K562 (cell line): ENCODE data around the gene BLTP2. TPM values are rescaled to one million over a fixed set of nuclear protein-coding genes. Genes with fewer than 3 reads are reported as not detected.

ENCODE experiments used
- polyA plus RNA-seq, 8 experiments: library from polyadenylated mRNA; depleted of rRNA in 4 of 8; stranded (reverse) in 5 of 8; unstranded in 3 of 8; fragments of >200 nt; fragmentation: Nextera tagmentation in 2 of 8; fragmentation: Illumina TruSeq in 1 of 8; extraction: Ambion mirVana in 2 of 8; extraction: Trizol in 1 of 8; gene quantifications; 2 replicates each; pipeline versions ENCODE4 v1.2.1 to v1.2.3, GENCODE V29; 2011 to 2014; ENCODE audit warnings: inconsistent platforms in 1 of 8, missing spikeins in 1 of 8
- total RNA-seq, 7 experiments: library from RNA; depleted of rRNA in 6 of 7; stranded (reverse); fragments of >200 nt in 6 of 7; fragmentation: Illumina TruSeq in 2 of 7; extraction: Trizol in 2 of 7; gene quantifications; 2 replicates each; pipeline versions ENCODE4 v1.2.1 to v1.2.3, GENCODE V29; 2011 to 2021; ENCODE audit warnings: low replicate concordance in 1 of 7

The BLTP2 gene
- total and polyA plus RNA-seq, 9 of the 15 experiments (the other 6 are each of a cell fraction or from before 2014, with no cell fraction given), result 14.7 to 174 (median 103) TPM

Other genes with a start within 250 kb of the BLTP2 start
Only the 7 nearest of the 18 such genes appear.
- gene ALDOC, start 68.3 kb downstream of the BLTP2 start, total RNA-seq (2014; rRNA removed), result 93.5 and 102 TPM in 2 replicates
- 52.0 and 64.1 TPM in 2 replicates for gene ALDOC, start 68.3 kb downstream of the BLTP2 start, total RNA-seq (2014; rRNA removed; fragmentation: Illumina TruSeq; extraction: Trizol)
- 42.8 and 43.2 TPM in 2 replicates for gene ALDOC, start 68.3 kb downstream of the BLTP2 start, total RNA-seq (2015; rRNA removed; fragmentation: Illumina TruSeq; extraction: Trizol)
- gene ALDOC, start 68.3 kb downstream of the BLTP2 start, total RNA-seq (2021), result 69.8 and 74.2 TPM in 2 replicates
- gene ALDOC, start 68.3 kb downstream of the BLTP2 start, polyA plus RNA-seq (2011; rRNA removed), result 263 and 354 TPM in 2 replicates
- 110 and 122 TPM in 2 replicates for gene ALDOC, start 68.3 kb downstream of the BLTP2 start, polyA plus RNA-seq (2014; fragmentation: Illumina TruSeq; extraction: Trizol)
- gene ALDOC, start 68.3 kb downstream of the BLTP2 start, polyA plus RNA-seq (2014; fragmentation: Nextera tagmentation; extraction: Ambion mirVana), result 100 to 1,000 TPM in 1 of 2 experiments, 10 to 100 TPM in 1; 93.5 to 124 TPM
- 99.2 and 113 TPM in 2 replicates for gene ALDOC, start 68.3 kb downstream of the BLTP2 start, polyA plus RNA-seq (2014; rRNA removed)
- gene SPAG5, start 46.1 kb downstream of the BLTP2 start, total RNA-seq (2014; rRNA removed), result 124 and 144 TPM in 2 replicates
- 149 and 151 TPM in 2 replicates for gene SPAG5, start 46.1 kb downstream of the BLTP2 start, total RNA-seq (2014; rRNA removed; fragmentation: Illumina TruSeq; extraction: Trizol)
- gene SPAG5, start 46.1 kb downstream of the BLTP2 start, total RNA-seq (2015; rRNA removed; fragmentation: Illumina TruSeq; extraction: Trizol), result 151 and 156 TPM in 2 replicates
- 134 and 143 TPM in 2 replicates for gene SPAG5, start 46.1 kb downstream of the BLTP2 start, total RNA-seq (2021)
- gene SPAG5, start 46.1 kb downstream of the BLTP2 start, polyA plus RNA-seq (2011; rRNA removed), result 192 and 229 TPM in 2 replicates
- gene SPAG5, start 46.1 kb downstream of the BLTP2 start, polyA plus RNA-seq (2014; fragmentation: Illumina TruSeq; extraction: Trizol), result 133 and 140 TPM in 2 replicates
- 100 to 1,000 TPM in 1 of 2 experiments, 10 to 100 TPM in 1; 94.4 to 286 TPM for gene SPAG5, start 46.1 kb downstream of the BLTP2 start, polyA plus RNA-seq (2014; fragmentation: Nextera tagmentation; extraction: Ambion mirVana)
- gene SPAG5, start 46.1 kb downstream of the BLTP2 start, polyA plus RNA-seq (2014; rRNA removed), result 143 and 157 TPM in 2 replicates
- gene RSKR, start 31.0 kb downstream of the BLTP2 start, total RNA-seq (2014; rRNA removed), result 10.3 and 12.2 TPM in 2 replicates
- 14.3 and 17.2 TPM in 2 replicates for gene RSKR, start 31.0 kb downstream of the BLTP2 start, total RNA-seq (2014; rRNA removed; fragmentation: Illumina TruSeq; extraction: Trizol)
- gene RSKR, start 31.0 kb downstream of the BLTP2 start, total RNA-seq (2015; rRNA removed; fragmentation: Illumina TruSeq; extraction: Trizol), result 13.6 and 16.2 TPM in 2 replicates
- gene RSKR, start 31.0 kb downstream of the BLTP2 start, total RNA-seq (2021), result 25.0 and 25.8 TPM in 2 replicates
- gene RSKR, start 31.0 kb downstream of the BLTP2 start, polyA plus RNA-seq (2011; rRNA removed), result 42.2 and 42.3 TPM in 2 replicates
- gene RSKR, start 31.0 kb downstream of the BLTP2 start, polyA plus RNA-seq (2014; fragmentation: Illumina TruSeq; extraction: Trizol), result 19.3 and 21.9 TPM in 2 replicates
- 1 to 10 TPM; 1.4 to 4.0 TPM for gene RSKR, start 31.0 kb downstream of the BLTP2 start, polyA plus RNA-seq (2014; fragmentation: Nextera tagmentation; extraction: Ambion mirVana)
- gene RSKR, start 31.0 kb downstream of the BLTP2 start, polyA plus RNA-seq (2014; rRNA removed), result 26.6 and 26.7 TPM in 2 replicates
- gene SDF2, start 16.7 kb upstream of the BLTP2 start, total RNA-seq (2014; rRNA removed), result 41.2 and 46.7 TPM in 2 replicates
- 62.7 and 64.0 TPM in 2 replicates for gene SDF2, start 16.7 kb upstream of the BLTP2 start, total RNA-seq (2014; rRNA removed; fragmentation: Illumina TruSeq; extraction: Trizol)
- gene SDF2, start 16.7 kb upstream of the BLTP2 start, total RNA-seq (2015; rRNA removed; fragmentation: Illumina TruSeq; extraction: Trizol), result 50.2 and 51.6 TPM in 2 replicates
- gene SDF2, start 16.7 kb upstream of the BLTP2 start, total RNA-seq (2021), result 45.7 and 50.0 TPM in 2 replicates
- 56.1 and 77.2 TPM in 2 replicates for gene SDF2, start 16.7 kb upstream of the BLTP2 start, polyA plus RNA-seq (2011; rRNA removed)
- gene SDF2, start 16.7 kb upstream of the BLTP2 start, polyA plus RNA-seq (2014; fragmentation: Illumina TruSeq; extraction: Trizol), result 62.1 and 67.0 TPM in 2 replicates
- gene SDF2, start 16.7 kb upstream of the BLTP2 start, polyA plus RNA-seq (2014; fragmentation: Nextera tagmentation; extraction: Ambion mirVana), result 100 to 1,000 TPM; 116 to 132 TPM
- 60.8 and 65.6 TPM in 2 replicates for gene SDF2, start 16.7 kb upstream of the BLTP2 start, polyA plus RNA-seq (2014; rRNA removed)
- gene SUPT6H, start 17.0 kb upstream of the BLTP2 start, total RNA-seq (2014; rRNA removed), result 58.1 and 80.4 TPM in 2 replicates
- 44.4 and 48.2 TPM in 2 replicates for gene SUPT6H, start 17.0 kb upstream of the BLTP2 start, total RNA-seq (2014; rRNA removed; fragmentation: Illumina TruSeq; extraction: Trizol)
- 49.2 and 49.8 TPM in 2 replicates for gene SUPT6H, start 17.0 kb upstream of the BLTP2 start, total RNA-seq (2015; rRNA removed; fragmentation: Illumina TruSeq; extraction: Trizol)
- 67.9 and 77.7 TPM in 2 replicates for gene SUPT6H, start 17.0 kb upstream of the BLTP2 start, total RNA-seq (2021)
- gene SUPT6H, start 17.0 kb upstream of the BLTP2 start, polyA plus RNA-seq (2011; rRNA removed), result 34.8 and 35.8 TPM in 2 replicates
- gene SUPT6H, start 17.0 kb upstream of the BLTP2 start, polyA plus RNA-seq (2014; fragmentation: Illumina TruSeq; extraction: Trizol), result 68.5 and 68.9 TPM in 2 replicates
- 1 to 10 TPM; 1.7 to 3.3 TPM for gene SUPT6H, start 17.0 kb upstream of the BLTP2 start, polyA plus RNA-seq (2014; fragmentation: Nextera tagmentation; extraction: Ambion mirVana)
- gene SUPT6H, start 17.0 kb upstream of the BLTP2 start, polyA plus RNA-seq (2014; rRNA removed), result 47.8 and 57.3 TPM in 2 replicates
- gene PROCA1, start 66.7 kb upstream of the BLTP2 start, total RNA-seq (2014; rRNA removed), result 5.9 and 6.6 TPM in 2 replicates
- 2.7 and 2.9 TPM in 2 replicates for gene PROCA1, start 66.7 kb upstream of the BLTP2 start, total RNA-seq (2014; rRNA removed; fragmentation: Illumina TruSeq; extraction: Trizol)
- 4.7 and 5.4 TPM in 2 replicates for gene PROCA1, start 66.7 kb upstream of the BLTP2 start, total RNA-seq (2015; rRNA removed; fragmentation: Illumina TruSeq; extraction: Trizol)
- gene PROCA1, start 66.7 kb upstream of the BLTP2 start, total RNA-seq (2021), result 5.3 and 5.6 TPM in 2 replicates
- gene PROCA1, start 66.7 kb upstream of the BLTP2 start, polyA plus RNA-seq (2011; rRNA removed), result 7.0 and 7.3 TPM in 2 replicates
- 5.4 and 6.7 TPM in 2 replicates for gene PROCA1, start 66.7 kb upstream of the BLTP2 start, polyA plus RNA-seq (2014; fragmentation: Illumina TruSeq; extraction: Trizol)
- 1 to 10 TPM in 1 of 2 experiments, under 1 TPM in 1; 0.78 to 1.3 TPM for gene PROCA1, start 66.7 kb upstream of the BLTP2 start, polyA plus RNA-seq (2014; fragmentation: Nextera tagmentation; extraction: Ambion mirVana)
- gene PROCA1, start 66.7 kb upstream of the BLTP2 start, polyA plus RNA-seq (2014; rRNA removed), result 13.1 and 16.2 TPM in 2 replicates
- gene RAB34, start 72.7 kb upstream of the BLTP2 start, total RNA-seq (2014; rRNA removed), result 0.37 and 3.8 TPM in 2 replicates
- 0.29 and 0.47 TPM in 2 replicates for gene RAB34, start 72.7 kb upstream of the BLTP2 start, total RNA-seq (2014; rRNA removed; fragmentation: Illumina TruSeq; extraction: Trizol)
- 0.18 and 0.26 TPM in 2 replicates for gene RAB34, start 72.7 kb upstream of the BLTP2 start, total RNA-seq (2015; rRNA removed; fragmentation: Illumina TruSeq; extraction: Trizol)
- 0.92 and 2.1 TPM in 2 replicates for gene RAB34, start 72.7 kb upstream of the BLTP2 start, total RNA-seq (2021)
- 0.60 and 0.81 TPM in 2 replicates for gene RAB34, start 72.7 kb upstream of the BLTP2 start, polyA plus RNA-seq (2011; rRNA removed)
- 0.19 TPM in 1 of 2 replicates, not detected in the other for gene RAB34, start 72.7 kb upstream of the BLTP2 start, polyA plus RNA-seq (2014; fragmentation: Illumina TruSeq; extraction: Trizol)
- under 1 TPM in 1 of 2 experiments, not detected in 1; 0.07 TPM for gene RAB34, start 72.7 kb upstream of the BLTP2 start, polyA plus RNA-seq (2014; fragmentation: Nextera tagmentation; extraction: Ambion mirVana)
- gene RAB34, start 72.7 kb upstream of the BLTP2 start, polyA plus RNA-seq (2014; rRNA removed), result 0.44 and 1.0 TPM in 2 replicates